Astrocyte of the hippocampus (primary cell): Measurements from ENCODE around the gene SERINC3.
A peak's percentile ranks its signal among the peaks of the same experiment; 100 is the strongest.
"Not testable (repeated sequence)": the region's sequence is repeated elsewhere in the genome, so short reads cannot be mapped to it uniquely, and the experiment has no call there.

Source experiments
- DNase-seq: peaks from one replicate; pipeline ENCODE4 v3.0.0; 2011; ENCODE audit warnings: low read depth, low spot score

The SERINC3 gene

DNA sequence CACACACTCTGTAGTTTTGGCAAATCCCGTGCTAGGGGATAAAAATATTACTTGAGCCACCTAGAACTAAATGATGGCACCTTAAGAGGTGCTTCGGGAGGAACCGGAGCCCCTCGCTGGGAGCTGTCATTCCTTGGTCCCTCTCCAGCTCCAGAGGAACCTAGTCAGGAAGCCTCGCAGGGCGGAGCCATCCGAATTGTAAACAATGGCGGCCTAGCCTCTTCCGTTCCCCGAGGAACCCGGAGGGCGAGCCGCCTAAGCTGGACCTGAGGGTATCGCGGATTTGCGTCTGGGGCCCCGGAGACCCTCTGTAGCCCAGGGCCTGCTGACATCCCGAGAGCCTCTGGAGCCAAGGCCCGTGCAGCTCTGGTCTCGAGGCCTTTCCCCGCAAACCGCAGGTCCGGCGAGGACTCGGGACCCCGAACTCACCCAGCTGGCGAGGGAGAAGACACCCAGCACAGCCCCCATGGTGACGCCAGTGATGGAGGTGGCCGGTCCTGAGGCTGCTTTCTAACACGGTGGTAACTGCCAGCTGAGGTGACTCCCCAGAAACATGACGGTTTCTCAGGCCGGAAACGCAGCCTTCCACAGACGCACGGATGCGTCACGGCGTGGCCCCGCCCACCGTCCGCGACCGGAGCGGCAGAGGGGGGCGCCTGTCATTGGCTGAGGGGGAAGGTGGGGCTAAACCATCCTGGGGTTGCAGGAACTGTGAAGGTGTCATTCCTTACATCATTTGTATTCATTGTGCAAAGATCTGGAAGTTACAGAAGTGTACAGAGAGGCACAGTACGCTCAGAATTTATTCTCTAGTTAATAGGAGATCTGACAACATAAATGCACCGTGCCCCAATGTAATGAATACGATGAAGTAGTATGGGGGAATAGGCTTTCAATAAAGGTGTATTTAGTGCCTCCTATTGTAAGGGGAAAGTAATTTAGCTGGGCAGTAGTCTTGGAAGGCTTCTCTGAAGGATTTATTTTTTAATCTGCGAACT lies at the start of gene SERINC3:
TSS of gene SERINC3 (minus strand) at position 587 of the 998 bp plus-strand sequence. CDS start at position 468, 119 bp downstream.
- DNase-seq: peak; percentile 98

DNA sequence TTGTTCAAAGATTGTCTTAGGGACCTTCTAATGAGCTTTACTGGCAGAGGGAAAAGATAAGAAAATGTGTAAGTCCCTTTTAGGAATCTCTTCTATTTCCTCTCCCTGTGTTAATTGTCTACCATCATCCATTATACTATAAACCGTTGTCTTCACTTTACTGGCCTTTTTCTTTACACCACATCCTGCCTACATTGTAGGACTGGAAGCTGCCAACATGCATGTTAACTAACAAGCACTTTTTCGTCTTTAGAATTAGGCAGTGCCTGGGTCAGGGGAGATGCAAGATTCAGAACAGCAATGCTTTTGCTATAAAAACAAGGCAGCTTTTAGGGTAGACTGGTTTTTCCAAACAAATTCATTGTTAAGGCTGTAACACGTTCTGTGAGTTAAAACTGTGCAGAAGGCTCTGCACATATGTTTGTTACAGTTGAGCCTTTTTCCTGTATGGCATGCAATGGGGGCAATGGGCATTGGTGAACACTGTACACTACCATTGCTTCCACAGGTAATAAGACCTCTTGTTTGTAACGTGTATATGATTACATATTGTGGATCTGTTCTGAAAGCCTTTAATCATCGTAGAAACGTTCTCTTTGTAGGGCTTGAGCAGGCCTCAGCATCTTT lies 49.6 kb upstream of the SERINC3 start:
- DNase-seq: no peak

DNA sequence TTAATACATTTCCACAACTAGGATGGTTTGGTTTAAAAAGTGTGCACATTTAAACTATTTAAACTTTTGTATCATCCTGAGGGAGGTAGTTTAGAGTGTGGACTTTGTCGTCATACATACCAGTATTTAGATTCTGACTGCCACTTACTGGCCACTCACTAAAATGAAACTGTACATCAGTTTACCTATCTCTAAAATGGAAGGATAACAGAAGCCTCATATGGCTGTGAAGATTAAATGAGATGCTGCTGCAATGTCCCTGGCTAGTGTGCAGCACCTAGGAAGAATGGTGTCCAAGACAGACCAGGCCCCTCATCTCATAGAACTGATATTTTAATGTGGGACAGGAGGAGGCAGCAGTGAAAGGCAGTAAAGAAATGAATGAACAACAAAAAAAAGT lies 48.5 kb upstream of the SERINC3 start:
- DNase-seq: no peak

DNA sequence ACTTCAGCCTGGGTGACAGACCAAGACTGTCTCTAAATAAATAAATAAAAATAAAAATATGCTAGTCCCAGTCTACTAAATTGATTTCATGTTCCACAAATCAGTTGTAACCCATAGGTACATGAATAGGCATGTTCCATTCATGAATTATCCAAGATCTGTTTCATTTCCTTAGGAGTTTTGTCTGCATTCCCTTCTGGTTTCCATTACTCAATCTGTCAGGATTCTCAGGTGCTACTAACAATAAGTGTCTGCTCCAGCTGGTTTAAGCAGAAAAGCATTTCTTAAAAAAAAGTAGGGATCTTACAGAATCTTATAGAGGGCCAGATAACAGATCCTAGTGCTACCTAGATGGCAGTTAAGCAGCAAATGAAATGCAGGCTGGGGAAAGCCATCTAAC lies 44.9 kb upstream of the SERINC3 start:
- no peak for DNase-seq

DNA sequence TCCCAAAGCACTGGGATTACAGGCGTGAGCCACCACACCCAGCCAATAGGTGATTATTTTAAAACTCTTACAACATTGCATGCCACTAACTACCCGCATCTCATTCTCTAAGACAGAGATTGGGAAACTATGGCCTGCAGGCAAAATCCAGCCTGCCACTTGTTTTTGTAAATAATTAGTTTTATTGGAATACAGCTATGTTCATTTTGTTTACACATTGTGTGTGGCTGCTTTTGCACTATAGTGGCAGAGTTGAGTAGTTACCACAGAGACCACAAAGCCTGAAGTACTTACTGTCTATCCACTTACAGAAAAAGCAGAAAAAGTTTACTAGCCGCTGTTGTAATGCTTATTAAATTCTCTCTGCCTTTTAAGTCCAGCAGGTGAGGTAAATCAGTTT lies 44.1 kb upstream of the SERINC3 start:
- DNase-seq: peak; percentile 23

DNA sequence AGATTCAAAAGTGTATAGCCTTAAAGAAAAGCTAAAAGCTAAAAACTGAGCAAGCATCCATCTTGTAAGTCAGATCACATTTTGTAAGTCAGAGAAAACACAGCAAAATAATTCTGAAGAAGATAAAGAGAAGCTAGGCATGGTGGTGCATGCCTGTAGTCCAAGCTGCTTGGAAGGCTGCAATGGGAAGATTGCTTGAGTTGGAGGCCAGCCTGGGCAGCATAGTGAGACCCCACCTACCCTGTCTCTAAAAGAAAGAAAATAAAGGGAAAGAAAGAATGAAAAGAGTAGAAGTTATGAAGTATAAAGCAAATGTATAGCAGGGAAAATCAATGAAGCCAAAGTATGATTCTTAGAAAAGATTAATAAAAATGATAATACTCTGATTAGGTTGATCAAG lies 40.0 kb upstream of the SERINC3 start:
- no peak for DNase-seq

DNA sequence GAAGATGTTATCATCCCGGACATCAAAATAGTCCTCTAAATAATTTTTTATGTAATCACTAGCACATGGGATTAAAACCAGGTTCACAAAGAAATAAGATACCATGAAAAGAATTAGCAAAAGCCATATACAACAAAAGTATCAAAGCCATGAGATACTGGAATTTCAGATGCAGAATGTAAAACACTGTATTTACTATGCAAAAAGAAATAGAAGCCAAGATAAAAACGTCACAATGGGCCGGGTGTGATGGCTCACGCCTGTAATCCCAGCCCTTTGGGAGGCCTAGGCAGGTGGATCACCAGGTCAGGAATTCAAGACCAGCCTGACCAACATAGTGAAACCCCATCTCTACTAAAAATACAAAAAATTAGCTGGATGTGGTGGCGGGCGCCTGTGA lies 38.9 kb upstream of the SERINC3 start:
- not testable (repeated sequence) for DNase-seq

DNA sequence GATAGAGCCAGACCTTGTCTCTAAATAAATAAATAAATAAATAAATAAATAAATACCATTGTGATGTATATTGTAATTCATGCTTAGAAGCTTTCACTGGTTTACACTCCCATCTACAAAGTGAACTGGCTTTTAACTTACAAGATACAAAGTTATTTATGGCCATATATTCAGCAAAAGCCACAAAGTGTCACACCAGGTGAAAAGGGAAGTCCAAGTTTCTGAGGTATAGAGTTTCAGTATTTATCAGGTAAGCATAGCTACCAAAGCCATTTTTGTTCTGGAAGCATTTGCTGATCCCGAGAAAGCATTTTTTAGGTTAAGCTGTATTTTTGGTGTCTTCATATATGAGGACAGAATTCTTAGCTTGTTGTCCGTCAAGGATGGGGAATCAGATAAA lies 38.4 kb upstream of the SERINC3 start:
- DNase-seq: no peak

DNA sequence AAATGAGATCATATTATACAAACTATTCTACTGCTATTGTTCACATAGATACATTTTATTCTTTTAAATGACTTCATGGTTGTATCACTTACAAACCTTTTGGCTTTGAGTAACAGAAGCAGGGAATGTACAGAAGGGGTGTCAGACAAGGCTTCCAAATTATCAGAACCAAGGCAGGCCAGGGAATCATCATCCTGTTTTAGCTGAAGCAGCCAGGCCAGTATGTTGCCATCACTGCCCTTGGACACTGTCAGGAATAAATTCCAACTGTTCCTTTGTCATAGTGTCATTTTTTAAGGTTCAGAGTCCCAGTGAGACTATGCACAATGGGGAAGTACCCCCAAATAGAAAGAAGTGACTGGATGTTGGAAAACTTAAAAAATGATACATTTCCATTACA lies 37.4 kb upstream of the SERINC3 start:
- DNase-seq: no peak

DNA sequence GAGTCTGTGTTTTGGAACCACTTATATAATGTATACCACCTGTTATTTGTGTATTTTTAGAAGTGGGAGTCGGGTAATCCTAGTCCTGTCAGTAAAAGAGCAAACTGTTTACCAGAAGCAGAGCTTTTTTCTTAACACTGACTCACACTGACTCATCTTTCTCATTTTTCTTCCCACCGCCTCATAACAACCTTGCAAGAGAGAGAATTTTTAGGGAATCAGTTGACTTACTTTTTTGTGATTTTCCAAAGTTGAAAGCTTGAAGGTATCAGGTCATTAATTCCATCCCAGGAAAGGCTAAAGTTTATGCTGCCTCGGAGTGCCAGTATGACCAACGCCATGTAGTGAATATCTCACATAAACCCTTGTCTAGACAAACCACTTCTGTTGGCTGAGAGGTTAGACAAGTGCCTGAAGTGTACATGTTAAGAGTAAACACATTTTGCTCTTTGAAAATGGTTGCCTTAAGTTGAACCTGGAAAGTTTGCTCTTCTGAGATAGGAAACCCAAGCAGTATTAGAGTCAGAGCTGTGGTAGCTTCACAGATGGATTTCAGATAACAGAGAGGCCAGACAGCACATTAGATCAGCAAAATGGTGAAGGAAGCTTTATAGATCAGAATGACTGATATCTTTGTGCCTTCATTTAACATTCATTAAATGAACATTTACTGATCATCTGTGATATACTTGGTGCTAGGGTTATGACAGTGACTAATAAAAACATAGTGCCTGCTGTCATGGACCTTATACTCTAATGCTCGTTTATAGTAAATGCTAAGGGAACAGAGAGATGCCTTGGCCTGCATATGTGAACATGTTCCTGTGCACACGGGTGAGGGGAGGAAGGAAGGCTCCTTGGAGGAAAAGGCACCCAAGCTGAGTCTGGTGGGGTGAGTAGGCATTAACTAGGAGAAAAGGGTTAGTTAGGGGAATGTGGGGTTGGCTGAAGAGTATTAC lies 31.4 kb upstream of the SERINC3 start:
- peak; percentile 64 for DNase-seq

DNA sequence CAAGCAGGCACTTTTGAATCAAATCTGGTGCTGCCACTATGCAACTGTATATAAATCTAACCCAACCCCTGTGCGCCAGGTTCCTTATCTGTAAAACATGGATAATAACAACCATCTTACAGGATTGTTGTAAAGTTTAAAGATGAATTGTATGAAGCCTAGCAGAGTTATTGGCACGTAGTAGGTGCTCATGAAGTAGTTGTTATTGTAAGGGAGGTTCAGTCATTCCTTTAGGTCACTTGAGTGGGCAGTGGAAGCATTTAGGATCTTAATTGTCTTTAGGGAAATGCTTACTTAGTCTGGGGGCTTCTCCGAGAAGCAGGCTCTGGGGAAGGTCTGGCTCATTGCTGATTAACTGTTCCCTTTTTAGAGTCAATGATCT lies 30.7 kb upstream of the SERINC3 start:
- DNase-seq: no peak

DNA sequence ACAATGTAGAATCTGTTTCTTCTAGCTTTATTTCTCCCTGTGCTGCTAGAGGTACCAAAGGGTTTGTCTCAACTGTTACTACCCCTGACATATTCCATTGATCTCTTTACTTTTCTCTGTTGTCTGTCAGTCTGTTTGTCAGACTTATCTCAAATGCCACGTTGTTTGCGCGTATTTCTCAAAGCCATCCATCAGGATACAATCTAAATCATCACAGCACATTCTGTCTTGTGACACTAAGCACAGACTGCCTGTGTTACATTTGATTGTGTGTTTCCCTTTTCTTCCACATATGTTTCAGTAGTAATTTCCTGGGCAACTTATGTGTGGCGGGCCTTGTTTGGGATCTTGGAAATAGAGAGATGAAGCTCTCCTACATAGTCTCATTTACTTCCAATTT lies 30.2 kb upstream of the SERINC3 start:
- no peak for DNase-seq

DNA sequence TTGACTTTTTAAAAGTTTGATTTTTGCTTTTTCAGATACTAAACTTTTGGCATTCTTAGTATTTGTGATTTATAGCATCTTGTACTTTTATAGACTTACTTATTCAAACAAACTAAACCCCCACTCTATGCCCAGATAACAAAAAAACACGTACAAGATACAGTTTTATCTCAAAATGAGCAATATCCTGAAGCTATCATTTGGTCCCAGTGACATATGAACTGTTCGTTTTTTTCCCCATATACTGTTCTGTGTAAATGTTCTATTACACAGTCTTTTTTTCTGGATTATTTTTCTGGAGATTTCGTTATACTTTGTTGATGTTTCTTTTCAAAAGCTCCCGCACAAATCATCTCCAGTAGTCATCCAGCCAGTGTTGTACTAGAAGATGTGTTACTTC lies 27.3 kb upstream of the SERINC3 start:
- DNase-seq: no peak

DNA sequence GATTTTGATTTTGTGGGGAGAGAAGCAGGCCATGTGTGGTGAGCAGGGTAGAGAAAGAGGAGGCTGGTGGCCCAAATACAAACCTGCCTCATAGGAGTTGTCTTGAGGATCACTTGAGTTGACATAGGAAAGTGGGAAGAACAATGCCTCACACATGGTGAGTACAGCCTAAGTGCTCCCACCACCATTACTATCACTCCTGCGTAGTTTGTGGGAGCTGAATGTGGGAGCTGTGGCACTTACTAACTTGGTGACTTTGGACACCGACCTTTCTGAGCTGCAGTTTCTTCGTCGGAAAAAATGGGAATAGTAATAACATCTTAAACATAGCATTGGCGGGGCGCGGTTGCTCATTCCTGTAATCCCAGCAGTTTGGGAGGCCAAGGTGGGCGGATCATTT lies 25.5 kb upstream of the SERINC3 start:
- no peak for DNase-seq

DNA sequence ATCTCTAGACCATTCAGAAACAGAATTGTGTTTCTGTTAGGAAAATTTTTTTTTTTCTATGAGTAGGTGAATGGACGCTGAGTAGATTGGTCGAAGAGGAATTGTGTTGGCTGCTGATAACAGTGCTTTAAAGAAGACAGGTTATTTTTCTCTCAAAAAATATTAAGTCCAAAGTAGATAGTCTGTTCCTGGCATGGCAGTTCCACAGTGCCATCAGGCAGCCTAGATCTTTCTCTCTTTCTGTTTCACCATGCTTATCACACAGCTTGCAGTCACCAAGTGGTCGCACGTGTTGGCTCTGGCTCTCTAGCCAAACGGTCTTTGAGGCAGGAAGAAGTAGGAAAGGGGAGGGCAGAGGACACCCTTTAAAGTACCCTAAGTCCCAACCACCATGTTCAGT lies 22.4 kb upstream of the SERINC3 start:
- DNase-seq: no peak

DNA sequence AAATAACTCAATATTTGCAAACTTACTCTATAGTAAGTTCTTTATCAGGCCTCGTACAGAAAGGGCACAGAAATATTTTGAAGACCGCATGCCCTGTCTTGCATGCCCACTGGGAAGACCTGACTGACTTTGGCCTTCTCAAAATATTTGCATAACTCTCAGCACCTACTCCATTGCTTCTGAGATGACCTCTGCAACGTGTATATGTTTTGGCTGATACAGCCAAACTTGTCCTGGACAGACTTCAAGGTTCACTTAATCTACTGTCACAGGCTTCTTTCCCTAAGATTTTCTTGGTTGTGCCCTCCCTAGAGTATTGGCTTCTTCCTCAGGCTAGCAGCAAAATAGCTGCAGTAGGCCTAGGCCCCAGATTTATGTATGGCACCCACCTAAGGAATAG lies 21.5 kb upstream of the SERINC3 start:
- DNase-seq: no peak

DNA sequence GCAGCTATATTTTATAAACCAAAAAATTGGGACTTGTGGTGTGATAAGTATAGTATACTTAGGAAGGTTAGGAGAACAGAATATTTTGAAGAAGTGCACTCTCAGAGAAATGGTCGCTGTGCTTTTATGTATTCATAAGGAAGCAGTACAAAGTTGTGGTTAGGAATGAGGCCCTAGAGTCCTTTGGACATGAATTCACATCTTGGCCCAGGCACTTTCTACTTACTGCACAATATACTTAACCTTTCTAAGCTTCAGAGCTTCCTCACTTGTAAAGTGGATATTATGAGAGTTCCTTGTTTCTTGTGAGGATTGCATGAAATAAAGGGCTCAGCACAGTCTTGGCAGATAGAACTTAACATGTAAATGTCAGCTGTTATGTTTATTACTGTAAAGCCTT lies 21.0 kb upstream of the SERINC3 start:
- DNase-seq: no peak

DNA sequence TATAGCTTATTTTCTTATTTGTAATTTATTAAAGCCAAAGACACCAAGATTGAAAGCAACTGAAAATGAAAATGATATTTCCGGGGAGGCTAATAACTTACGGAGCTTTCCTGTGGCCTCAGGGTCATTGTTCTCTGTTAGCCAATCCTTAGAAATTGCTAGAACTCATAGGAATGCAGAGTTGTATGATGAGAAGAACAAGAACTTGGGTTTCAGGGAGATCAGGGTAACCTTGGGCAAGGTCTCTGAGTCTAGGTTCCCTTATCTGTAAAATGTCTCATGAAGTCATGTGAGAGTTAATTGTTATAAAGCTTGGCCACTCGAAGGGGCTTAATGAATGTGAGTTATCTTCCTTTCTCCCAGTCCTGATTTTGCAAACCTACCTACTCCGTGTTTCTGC lies 20.1 kb upstream of the SERINC3 start:
- no peak for DNase-seq

DNA sequence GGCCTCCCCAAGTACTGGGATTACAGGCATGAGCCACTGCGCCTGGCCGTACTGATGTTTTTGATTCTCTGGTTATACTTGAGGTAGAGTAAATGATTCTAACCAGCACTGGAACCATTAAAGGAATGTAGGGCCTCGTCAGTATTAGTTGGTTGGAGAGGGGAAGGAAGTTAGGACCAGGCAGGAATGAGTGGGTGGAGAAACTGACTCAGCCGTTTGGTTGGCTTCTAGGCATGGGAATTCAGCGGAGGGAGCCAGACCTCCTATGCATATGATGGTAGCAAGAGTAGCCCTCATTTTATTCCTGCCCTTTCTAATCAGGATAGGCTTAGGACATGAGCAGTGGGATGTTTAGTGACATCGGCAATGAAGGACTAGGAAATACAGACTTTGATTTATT lies 19.0 kb upstream of the SERINC3 start:
- DNase-seq: peak; percentile 43

DNA sequence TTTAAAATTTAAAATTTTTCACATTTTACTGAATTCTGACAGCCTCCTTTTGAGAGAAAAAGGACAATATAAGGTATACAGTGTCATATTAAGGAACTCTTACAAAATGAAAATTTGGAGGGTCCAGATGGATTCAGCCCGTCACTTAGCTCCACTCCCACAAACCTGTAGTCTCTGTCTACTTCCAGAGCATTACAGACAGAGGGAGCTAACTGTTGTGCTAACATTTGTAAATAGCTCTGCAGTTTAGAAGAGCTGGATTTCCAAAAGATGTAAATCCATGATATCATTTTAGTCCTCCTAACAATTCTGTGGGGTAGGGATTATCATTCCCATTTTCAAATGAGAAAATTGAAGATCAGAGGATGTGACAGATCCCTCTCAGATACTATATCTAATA lies 16.1 kb upstream of the SERINC3 start:
- no peak for DNase-seq

DNA sequence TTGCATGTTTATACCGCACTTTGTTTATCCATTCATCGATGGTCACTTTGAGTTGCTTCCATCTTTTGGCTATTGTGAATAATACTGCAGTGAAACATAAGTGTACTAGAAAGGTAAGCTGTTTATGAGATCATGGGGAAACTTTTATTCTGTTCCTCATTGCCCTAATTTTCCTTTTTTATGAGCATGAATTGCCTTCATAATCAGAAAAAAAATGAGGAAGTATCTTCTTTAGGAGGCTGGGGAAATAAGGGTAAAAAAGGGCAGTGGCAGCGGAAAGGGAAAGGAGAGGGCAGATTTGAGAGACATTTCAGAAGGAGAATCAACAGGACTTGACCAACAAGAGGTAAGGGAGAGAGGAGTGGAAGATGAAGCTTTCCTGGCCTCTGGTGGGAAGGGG lies 14.3 kb upstream of the SERINC3 start:
- no peak for DNase-seq

DNA sequence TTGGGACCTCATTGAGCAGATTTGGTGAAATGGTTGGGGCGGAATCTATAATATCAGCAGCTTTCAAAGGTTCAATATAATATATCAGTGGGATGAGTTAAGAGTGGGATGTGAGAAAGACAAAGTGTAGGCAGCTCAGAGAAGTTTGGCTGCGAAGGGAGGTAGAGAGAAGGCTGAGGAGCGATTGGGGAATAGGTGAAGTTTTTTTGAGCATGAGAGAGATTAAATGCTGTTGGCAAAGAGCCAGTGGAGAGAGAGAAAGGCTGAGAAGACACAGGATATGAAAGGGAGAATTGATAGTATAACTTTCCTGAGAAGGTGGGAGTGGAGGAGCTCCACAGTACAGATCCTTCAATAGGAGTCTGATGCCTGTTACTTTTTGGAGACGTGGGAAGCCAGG lies 12.1 kb upstream of the SERINC3 start:
- DNase-seq: no peak
